T-helper 22 cell (primary cell): ENCODE data around the gene PLCD1.

Experiments used
- DNase-seq: peaks from one replicate; pipeline ENCODE4 v3.0.0-alpha.2; 2020; ENCODE audit warnings: low read depth

The PLCD1 gene

DNA sequence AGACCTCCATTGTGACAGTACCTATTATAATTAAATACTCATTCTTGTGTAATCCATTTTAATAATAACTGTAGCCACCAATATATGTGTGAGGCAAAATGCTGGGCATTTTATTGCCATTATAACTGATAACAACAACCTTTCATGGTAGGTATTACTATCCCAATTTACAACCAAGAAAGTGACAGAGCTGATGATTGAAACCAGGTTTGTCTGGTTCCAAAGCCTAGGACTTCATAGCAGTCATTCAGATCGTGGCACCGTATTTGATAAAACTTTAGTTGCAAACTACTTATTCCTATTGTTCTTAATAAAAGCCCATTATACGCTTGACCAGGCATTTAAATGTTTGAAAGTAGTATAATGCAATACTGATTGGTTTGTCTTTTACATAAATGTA is 65.3 kb downstream of the PLCD1 start:
- no peak for DNase-seq

- DNase-seq = no peak
Observed at GRCh38 chr3:37963635-37964034, 65.8 kb downstream of the PLCD1 start.

- no peak for DNase-seq
Observed at GRCh38 chr3:37963016-37963415, 66.4 kb downstream of the PLCD1 start.

DNA sequence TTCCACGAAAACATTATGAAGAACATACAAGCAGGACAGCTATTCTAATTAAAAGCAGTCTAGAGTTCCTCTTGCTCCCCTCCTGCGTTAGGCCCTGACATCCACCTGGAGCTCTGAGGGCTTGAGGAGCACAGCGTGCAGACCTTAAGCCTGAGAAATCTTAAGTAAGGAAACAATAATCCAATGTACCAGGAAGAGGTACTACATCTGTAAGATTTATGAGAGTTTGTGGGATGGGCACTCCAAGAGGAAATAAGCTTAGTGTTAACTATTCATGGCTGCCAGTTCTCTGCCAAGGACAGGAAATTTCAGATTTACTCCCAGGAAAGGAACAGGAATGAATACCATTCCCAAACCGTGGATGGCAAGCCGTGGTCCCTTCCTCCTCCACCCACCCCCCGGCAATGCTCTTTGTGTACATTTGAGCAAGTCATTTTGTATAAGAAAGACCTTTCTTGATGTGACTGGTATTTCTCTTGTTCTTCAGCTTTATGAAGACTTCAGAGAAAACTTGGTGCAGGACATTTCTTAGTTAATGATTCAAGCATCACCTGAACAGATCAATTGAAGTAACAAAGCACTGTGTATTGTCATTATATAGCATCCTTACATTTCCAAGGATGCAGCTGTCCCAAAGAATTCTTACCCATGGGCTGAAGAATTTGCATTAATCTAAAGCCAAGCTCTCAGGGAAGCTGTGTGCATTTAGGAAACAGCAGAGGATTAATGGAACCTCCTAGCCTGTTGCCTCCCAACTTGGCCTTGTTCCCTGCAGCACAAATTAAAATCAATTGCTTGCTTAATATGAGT is 67.6 kb downstream of the PLCD1 start:
- no peak for DNase-seq

DNA sequence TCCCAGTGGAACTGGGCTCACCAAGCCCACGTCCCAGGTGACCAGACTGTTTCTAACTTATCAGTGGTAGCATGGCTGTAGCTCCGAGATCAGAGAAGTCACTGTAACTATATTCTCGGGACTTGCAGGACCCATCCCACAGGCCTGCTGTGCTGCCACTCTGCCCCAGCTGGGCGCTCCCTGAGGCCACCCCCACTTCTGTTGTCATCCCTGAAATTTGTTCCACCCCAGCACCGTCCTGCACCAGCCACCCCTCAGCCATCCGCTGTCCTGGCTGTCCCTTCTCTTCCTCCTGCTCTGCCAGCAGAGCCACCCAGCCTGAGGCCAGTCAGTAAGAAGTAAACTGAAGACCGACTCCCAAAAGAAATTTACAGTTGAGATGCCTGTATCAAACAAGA is 71.9 kb downstream of the PLCD1 start:
- no peak for DNase-seq
